GM12878 (cell line): ENCODE measurements around the gene ZNF804A.

Experiments
- CBFB ChIP-seq: IDR thresholded peaks from 2 replicates; pipeline ENCODE4 v1.6.1; 2016; ENCODE audit warnings: antibody characterized with exemption, low read depth
- CTCF ChIP-seq, 3 experiments: IDR thresholded peaks in 2 of 3; conservative IDR thresholded peaks in 1 of 3; 2 replicates each; pipeline ENCODE4 v1.5.1; 2011; ENCODE audit warnings: low read depth in 3 of 3, low read length in 3 of 3, mild to moderate bottlenecking in 3 of 3, control low read depth in 2 of 3, moderate library complexity in 2 of 3, inconsistent platforms in 1 of 3, mixed read lengths in 1 of 3; ENCODE audit not compliant: control insufficient read depth in 2 of 3, insufficient read depth in 1 of 3; ENCODE audit errors: extremely low read depth in 1 of 3
- DPF2 ChIP-seq: fragments of 450-650 bp; IDR thresholded peaks from 2 replicates; pipeline ENCODE4 v1.6.1; 2017; ENCODE audit warnings: mild to moderate bottlenecking
- GABPA ChIP-seq: IDR thresholded peaks from 2 replicates; pipeline ENCODE4 v1.6.1; 2014; ENCODE audit warnings: antibody characterized with exemption, low read depth, mild to moderate bottlenecking, inconsistent platforms
- GATAD2B ChIP-seq: fragments of 450-650 bp; conservative IDR thresholded peaks from 2 replicates; pipeline ENCODE4 v1.6.1; 2017; ENCODE audit warnings: low read depth, mild to moderate bottlenecking, moderate library complexity
- JUND ChIP-seq: IDR thresholded peaks from 2 replicates; pipeline ENCODE4 v1.6.1; 2012; ENCODE audit warnings: low read depth, mild to moderate bottlenecking, low read length, improper control_type of control experiment, moderate library complexity
- NRF1 ChIP-seq: conservative IDR thresholded peaks from 2 replicates; pipeline ENCODE4 v1.6.1; 2011; ENCODE audit warnings: mild to moderate bottlenecking, low read depth, low read length, improper control_type of control experiment
- PAX5 ChIP-seq: IDR thresholded peaks from 2 replicates; pipeline ENCODE4 v1.6.1; 2011; ENCODE audit warnings: low read depth, low read length, borderline replicate concordance
- PBX3 ChIP-seq: IDR thresholded peaks from 2 replicates; pipeline ENCODE4 v1.6.1; 2011; ENCODE audit warnings: mild to moderate bottlenecking, low read depth, low read length, moderate library complexity; ENCODE audit not compliant: insufficient replicate concordance
- POLR2A ChIP-seq: IDR thresholded peaks from 2 replicates; pipeline ENCODE4 v1.6.1; 2011; ENCODE audit warnings: low read depth, mild to moderate bottlenecking, low read length
- RB1 ChIP-seq: fragments of 450-650 bp; formaldehyde crosslinking; IDR thresholded peaks from 2 replicates; pipeline ENCODE4 v1.6.1; 2017; ENCODE audit warnings: mild to moderate bottlenecking, borderline replicate concordance
- SPI1 ChIP-seq: IDR thresholded peaks from 2 replicates; pipeline ENCODE4 v1.6.1; 2011; ENCODE audit warnings: low read depth, mild to moderate bottlenecking, low read length, moderate library complexity, borderline replicate concordance; ENCODE audit not compliant: insufficient read depth
- ZNF274 ChIP-seq: IDR thresholded peaks from one replicate; pipeline ENCODE4 v1.8.0; 2011; ENCODE audit not compliant: insufficient read length, insufficient read depth

- TF ChIP-seq JUND (no peak), PAX5 (no peak), CTCF (IDR thresholded peaks at IDR 0.05 in 2 of 3, conservative IDR thresholded peaks at IDR 0.05 in 1 of 3; ENCODE audit: control insufficient read depth in 2 of 3, extremely low read depth in 1 of 3, insufficient read depth in 1 of 3, low read depth in 3 of 3, low read length in 3 of 3) (no peak), ZNF274 (no peak), POLR2A (no peak), SPI1 (no peak), NRF1 (no peak), DPF2 (no peak), PBX3 (no peak), RB1 (no peak), GABPA (no peak), CBFB (no peak), GATAD2B (no peak)
These were observed 232.2 kb downstream of the ZNF804A start for GRCh38 chr2:184830531-184830930.
